Mucosa of rectum (tissue), 2 donors: ENCODE measurements around the gene HSD11B2.
"Not testable (repeated sequence)": the region's sequence is repeated elsewhere in the genome, so short reads cannot be mapped to it uniquely, and the experiment has no call there.

Experiments
- H3K27ac ChIP-seq, 2 donors: one replicate each; pipeline ENCODE4 v1.7.0; 2013; ENCODE audit warnings: inconsistent platforms in 2 of 2, low read depth in 2 of 2, low read length in 2 of 2
- H3K27me3 ChIP-seq, 2 donors: one replicate each; pipeline ENCODE4 v1.7.0; 2013; ENCODE audit warnings: low read length in 2 of 2; ENCODE audit not compliant: control insufficient read depth in 2 of 2, insufficient read depth in 2 of 2
- H3K36me3 ChIP-seq, 2 donors: one replicate each; pipeline ENCODE4 v1.7.0; 2013; ENCODE audit warnings: low read length in 2 of 2; ENCODE audit not compliant: control insufficient read depth in 2 of 2, insufficient read depth in 2 of 2
- H3K4me1 ChIP-seq, 2 donors: one replicate each; pipeline ENCODE4 v1.7.0; 2013; ENCODE audit warnings: low read length in 2 of 2, mild to moderate bottlenecking in 1 of 2; ENCODE audit not compliant: control insufficient read depth in 2 of 2, insufficient read depth in 2 of 2
- H3K4me3 ChIP-seq, 2 donors: one replicate each; pipeline ENCODE4 v1.7.0; 2013; ENCODE audit warnings: low read length in 2 of 2
- H3K9ac ChIP-seq, 2 donors: one replicate each; pipeline ENCODE4 v1.7.0; 2013; ENCODE audit warnings: low read length in 2 of 2, low read depth in 1 of 2, mild to moderate bottlenecking in 1 of 2
- H3K9me3 ChIP-seq, 2 donors: one replicate each; pipeline ENCODE4 v1.7.0; 2013; ENCODE audit warnings: low read length in 2 of 2; ENCODE audit not compliant: control insufficient read depth in 2 of 2
- donor health status: healthy.
- donor health status: Normal muscosa, but diverticular disease.

The HSD11B2 gene

DNA sequence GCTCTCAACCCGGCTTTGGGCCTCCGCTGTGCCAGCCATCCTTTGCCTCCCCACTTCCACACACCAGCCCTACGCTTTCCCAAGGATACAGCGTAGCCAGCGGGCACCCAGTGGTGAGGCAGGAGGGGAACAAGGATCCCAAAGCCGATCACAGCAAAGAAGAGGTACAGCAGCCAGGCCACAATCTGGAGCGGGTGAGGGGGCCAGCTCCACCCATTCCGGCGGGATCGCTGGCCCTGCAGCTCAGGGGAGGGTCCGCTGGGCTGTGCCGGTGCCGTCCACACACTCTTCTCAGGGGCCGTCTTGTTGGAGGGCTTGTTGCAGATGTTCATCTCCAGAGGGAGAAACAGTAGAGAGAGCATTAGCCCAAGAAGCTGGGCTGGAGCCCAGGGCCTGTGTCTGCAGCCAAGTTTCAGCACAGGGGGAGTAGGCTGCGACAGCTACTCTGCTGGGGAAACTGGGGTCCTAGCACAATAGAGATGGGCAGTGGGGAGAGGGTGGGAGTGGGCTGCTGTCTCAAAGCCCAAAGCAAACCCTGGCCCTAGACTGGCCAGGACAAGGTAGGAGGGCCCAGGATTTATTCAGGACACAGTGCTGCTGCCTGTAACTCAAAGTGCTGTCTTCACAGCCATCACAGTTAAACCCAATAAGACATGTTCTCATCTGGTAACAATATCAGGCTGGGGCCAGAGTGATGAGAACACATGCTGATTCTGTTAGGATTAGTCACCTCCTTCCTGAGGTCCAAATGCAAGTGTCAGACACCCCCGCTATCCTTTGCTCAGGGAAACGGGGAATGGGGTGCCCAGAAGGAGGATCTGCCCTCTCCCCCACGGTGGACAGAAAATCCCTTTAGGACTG, 24.6 kb upstream of the HSD11B2 start:
- Histone ChIP-seq H3K27ac (peak overlapping the region; percentile 40 to 56), H3K9me3 (no peaks in the 10 kb centered on the region), H3K4me3 (no peak overlapping the region), H3K9ac (peak overlapping the region in 1 of 2 donors; percentile 24), H3K4me1 (peaks cover 14 to 31% of the 10 kb centered on the region in 2 donors), H3K27me3 (no peaks in the 10 kb centered on the region), H3K36me3 (no peaks in the 10 kb centered on the region)

DNA sequence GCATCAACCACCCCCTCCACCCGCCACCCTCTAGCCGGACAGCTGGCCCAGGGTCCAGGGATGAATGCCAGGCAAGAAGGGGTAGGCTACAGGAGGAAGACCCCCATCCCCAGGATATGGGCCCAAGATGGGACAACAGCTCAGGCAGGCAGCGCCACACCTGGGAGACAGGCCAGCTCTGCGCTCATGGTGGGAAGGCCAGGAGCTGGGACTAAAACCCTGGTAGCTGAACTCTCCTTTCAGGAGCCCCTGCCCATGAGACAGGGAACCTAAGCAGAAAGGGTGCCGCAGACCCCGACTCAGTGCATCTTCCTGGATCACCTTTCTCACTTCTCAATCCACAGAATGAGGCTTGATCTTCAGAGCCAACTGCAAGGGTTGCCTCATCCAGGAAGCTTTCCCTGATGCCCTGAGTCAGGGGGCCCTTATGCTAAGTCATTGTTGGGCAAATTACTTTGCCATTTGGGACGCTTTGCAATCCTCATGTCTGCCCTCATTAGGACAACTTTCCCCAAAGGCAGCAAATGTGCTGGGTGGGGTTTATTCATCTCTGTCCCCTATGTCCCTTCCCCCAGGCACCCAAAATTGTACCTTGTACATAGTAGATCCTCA, 23.6 kb upstream of the HSD11B2 start:
- peak overlapping the region in 1 of 2 donors; percentile 24 for H3K9ac ChIP-seq

DNA sequence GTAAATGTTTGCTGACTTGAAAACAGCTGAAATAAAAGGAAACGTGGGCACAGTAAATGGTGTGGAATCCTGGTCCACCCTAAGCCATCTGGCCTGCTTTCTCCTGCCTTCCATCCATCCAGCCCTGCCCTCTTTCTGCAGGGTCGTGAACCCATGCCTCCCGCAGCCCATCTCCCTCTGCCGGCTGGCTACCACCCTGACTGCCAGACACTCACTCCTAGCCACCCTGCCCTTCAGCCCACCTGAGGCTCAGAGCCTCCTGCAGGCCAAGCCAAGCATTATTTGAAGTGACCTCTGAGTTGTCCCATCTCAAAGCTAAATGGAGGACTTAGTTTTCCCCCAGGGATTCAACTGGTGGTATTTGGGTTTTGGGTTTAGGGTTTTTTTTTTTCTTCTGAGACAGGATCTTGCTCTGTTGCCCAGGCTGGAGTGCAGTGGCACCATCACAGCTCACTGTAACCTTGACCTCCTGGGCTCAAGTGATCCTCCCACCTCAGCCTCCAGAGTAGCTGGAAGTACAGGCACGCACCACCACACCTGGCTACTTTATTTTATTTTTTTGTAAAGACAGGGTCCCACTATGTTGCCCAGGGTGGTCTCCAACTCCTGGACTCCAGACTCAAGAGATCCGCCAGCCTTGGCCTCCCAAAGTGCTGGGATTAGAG, 23.0 kb upstream of the HSD11B2 start:
- H3K27ac ChIP-seq: no peak overlapping the region
- H3K9ac ChIP-seq: no peak overlapping the region
- no peak overlapping the region for H3K4me3 ChIP-seq
- H3K4me1 ChIP-seq: peaks cover 14 to 29% of the 10 kb centered on the region in 2 donors
- no peaks in the 10 kb centered on the region for H3K9me3 ChIP-seq
- no peaks in the 10 kb centered on the region for H3K27me3 ChIP-seq
- no peaks in the 10 kb centered on the region for H3K36me3 ChIP-seq

More for the DNA sequence above, 23.6 kb upstream of the HSD11B2 start:
- peak overlapping the region; percentile 40 to 56 for H3K27ac ChIP-seq
- no peak overlapping the region for H3K4me3 ChIP-seq
- H3K36me3 ChIP-seq: no peaks in the 10 kb centered on the region
- H3K27me3 ChIP-seq: no peaks in the 10 kb centered on the region
- no peaks in the 10 kb centered on the region for H3K9me3 ChIP-seq
- peaks cover 14 to 31% of the 10 kb centered on the region in 2 donors for H3K4me1 ChIP-seq

DNA sequence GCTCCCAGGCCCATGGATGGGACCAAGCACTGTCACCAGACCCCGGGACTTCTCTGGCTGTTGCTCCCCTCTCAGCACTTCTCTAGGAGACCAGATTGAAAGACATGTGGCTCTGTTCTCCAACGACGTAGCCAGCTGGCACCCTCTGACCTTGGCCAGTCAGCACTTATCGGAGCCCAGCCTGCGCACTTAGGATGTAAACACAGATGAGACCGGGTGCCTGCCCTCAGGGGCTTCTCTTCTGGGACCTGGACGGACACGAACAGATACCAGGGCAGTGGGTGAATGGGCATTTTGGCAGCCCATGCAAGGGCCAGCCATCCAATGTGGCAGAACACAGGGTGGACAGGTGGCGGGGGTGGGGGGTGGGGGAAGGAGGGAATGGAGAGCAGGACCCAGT, 21.3 kb upstream of the HSD11B2 start:
- Histone ChIP-seq H3K9ac (no peak overlapping the region), H3K9me3 (no peaks in the 10 kb centered on the region), H3K27ac (no peak overlapping the region), H3K36me3 (no peaks in the 10 kb centered on the region), H3K4me3 (no peak overlapping the region), H3K27me3 (no peaks in the 10 kb centered on the region), H3K4me1 (peaks cover 5 to 23% of the 10 kb centered on the region in 2 donors)

DNA sequence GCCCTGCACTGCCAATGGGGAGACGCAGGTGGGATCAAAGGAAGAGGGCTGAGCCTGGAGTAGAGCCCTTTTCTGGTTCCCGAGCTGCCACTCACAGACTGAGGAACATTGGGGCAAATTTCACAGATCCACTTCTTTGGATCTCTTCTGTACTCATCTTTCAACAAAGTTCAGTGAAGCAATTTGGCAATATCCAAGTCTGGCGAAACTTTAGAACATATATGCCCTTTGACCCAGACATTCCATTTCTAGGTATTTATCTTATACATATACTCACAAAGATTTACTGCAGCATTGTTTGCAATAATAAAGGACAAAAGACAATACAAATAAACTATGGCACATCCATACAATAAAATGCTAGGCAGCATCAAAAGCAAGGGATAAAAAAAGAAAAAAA, 19.6 kb upstream of the HSD11B2 start:
- no peak overlapping the region for H3K9ac ChIP-seq
- H3K27ac ChIP-seq: no peak overlapping the region
- peaks cover 0 to 14% of the 10 kb centered on the region in 2 donors for H3K4me1 ChIP-seq
- H3K36me3 ChIP-seq: no peaks in the 10 kb centered on the region
- H3K9me3 ChIP-seq: no peaks in the 10 kb centered on the region
- H3K4me3 ChIP-seq: no peak overlapping the region
- H3K27me3 ChIP-seq: no peaks in the 10 kb centered on the region

DNA sequence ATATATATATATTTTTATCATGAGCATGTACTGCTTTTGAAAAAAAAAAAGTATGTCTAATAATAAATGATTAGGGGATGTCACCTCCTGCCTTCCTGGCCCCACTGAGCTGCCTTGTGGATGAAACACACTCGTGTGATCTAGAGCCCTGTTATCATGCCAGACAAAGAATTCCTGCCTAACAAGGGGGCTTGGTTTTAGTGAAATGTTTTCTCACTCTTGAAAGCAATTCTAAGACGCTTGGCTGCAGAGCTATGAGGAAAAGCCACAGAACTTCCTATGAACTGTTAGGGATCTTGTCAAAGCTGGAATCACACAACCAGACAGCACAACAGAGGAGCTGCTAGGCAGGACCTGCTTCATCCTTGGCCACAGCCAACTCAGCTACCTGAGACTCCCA, 18.6 kb upstream of the HSD11B2 start:
- Histone ChIP-seq H3K27ac (no peak overlapping the region), H3K27me3 (no peaks in the 10 kb centered on the region), H3K9me3 (no peaks in the 10 kb centered on the region), H3K36me3 (no peaks in the 10 kb centered on the region), H3K9ac (no peak overlapping the region), H3K4me3 (no peak overlapping the region), H3K4me1 (peaks cover 3 to 12% of the 10 kb centered on the region in 2 donors)

DNA sequence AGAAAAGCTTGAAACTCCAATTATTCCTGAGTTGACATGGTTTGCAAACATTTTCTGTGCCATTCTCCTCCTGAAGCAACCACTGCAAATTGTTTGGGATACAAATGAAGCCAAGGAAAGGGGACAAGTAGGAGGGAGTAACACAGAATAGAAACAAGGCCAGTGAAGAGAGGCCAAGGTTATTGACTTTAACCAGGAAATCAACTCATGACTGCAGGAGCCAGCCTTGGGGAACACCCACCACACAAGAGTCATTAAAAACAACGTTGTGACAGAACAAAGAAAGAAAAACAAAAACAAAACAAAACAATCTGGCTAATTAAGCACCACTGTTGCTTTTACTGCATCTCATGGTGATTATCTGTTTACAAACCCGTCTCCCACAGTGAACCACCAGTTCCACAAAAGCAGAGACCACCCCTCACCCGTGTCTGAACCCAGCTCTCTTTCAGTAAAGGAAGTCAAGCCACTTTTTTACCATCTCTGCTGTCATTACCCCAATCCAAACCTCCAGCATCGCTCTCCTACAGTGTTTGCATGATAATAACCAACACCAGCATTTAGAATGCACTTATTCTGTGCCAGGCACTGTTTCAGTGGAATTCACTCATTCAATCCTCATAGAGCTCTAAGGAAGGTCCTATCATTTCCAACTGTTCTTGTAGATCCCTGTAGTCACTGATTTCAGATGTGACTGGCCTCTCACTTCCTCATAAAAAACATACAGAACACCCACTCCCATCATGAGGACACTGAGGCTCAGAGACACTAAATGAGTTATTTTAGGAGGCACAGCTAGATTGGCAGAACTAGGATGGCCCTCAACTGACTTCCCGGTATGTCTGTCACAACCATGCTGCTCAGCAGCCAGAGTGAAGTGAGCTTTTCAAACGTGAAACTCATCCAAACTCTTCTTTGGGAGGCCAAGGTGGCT, 16.7 kb upstream of the HSD11B2 start:
- peaks cover 3 to 11% of the 10 kb centered on the region in 2 donors for H3K4me1 ChIP-seq
- no peaks in the 10 kb centered on the region for H3K9me3 ChIP-seq
- H3K27ac ChIP-seq: peak overlapping the region; percentile 6 to 55
- no peak overlapping the region for H3K4me3 ChIP-seq
- no peak overlapping the region for H3K9ac ChIP-seq
- no peaks in the 10 kb centered on the region for H3K36me3 ChIP-seq
- no peaks in the 10 kb centered on the region for H3K27me3 ChIP-seq

DNA sequence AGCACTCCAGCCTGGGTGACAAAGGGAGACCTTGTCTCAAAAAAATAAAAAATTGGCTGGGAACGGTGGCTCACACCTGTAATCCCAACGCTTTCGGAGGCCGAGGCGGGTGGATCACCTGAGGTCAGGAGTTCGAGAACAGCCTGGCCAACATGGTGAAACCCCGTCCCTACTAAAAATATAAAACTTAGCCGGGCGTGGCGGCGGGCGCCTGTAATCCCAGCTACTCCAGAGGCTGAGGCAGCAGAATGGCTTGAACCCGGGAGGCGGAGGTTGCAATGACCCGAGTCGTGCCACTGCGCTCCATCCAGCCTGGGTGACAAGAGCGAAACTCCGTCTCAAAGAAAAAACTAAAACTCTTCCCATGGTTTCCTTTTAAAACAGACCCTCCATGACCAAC, 15.5 kb upstream of the HSD11B2 start:
- H3K36me3 ChIP-seq, H3K27me3 ChIP-seq, H3K9me3 ChIP-seq: not testable (repeated sequence)
- H3K4me3 ChIP-seq: peak overlapping the region; percentile 67 to 75
- peak overlapping the region in 1 of 2 donors; percentile 58 for H3K27ac ChIP-seq
- H3K4me1 ChIP-seq: peaks cover 3 to 11% of the 10 kb centered on the region in 2 donors
- H3K9ac ChIP-seq: peak overlapping the region; percentile 68 to 81

DNA sequence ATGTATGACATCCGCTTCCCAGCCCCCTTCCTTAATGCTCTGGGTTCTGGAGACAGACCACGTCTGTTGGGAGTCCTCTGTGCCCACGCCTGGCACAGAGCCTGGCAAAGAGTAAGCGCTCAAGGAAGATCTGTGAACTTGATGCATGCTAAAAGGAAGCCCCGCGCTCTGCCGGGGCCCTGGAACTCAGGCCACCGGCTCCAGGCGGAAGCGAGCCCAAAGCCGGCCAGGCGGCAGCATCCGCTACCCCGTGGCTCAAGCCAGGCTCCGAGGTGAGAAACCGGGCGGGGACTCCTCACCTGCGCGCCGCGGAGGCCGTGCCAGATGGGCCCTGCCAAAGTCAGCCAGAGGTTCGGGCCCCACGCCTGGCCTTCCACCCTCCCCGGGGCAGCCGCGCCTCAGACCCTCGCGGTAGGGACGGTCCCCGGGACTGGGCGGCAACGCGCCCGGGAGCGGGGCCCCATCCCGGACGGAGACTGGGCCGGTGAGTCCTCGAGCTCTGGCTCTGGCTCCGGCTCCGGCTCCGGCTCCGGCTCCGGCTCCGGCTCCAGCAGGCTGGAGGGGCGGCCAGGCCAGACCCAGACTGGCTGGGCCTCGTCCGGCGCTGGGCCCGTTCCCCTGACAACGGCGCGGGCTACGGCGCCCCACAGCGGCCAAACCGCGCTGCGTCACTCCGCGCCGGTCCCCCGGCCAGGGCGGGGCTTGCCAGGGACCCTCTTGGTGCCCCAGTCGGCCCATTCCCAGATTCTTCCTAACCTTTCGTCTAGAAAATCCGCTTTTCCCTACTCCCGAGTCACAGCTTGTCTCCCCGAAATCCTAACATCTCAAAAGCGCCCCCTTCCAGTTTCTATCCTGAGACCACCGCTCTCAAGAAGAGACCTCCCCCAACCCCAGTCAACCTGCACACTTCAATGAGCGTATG, 14.8 kb upstream of the HSD11B2 start, which contains the start of gene ZDHHC1:
ZDHHC1 (minus strand) TSS at position 606 of the 922 bp plus-strand sequence. CDS start 8,702 bp downstream, outside the sequence.
- no peaks in the 10 kb centered on the region for H3K27me3 ChIP-seq
- peak within 1 kb of the TSS; percentile 58 to 66 for H3K27ac ChIP-seq
- peak within 1 kb of the TSS; percentile 70 to 81 for H3K9ac ChIP-seq
- H3K36me3 ChIP-seq: no peaks in the 10 kb centered on the region
- H3K4me3 ChIP-seq: peak within 1 kb of the TSS; percentile 67 to 75
- peaks cover 3 to 11% of the 10 kb centered on the region in 2 donors for H3K4me1 ChIP-seq
- H3K9me3 ChIP-seq: no peaks in the 10 kb centered on the region
